ENCODE data around the gene ZNF805.
"Not testable (repeated sequence)": the region's sequence is repeated elsewhere in the genome, so short reads cannot be mapped to it uniquely, and the experiment has no call there.

Gene ZNF805

DNA sequence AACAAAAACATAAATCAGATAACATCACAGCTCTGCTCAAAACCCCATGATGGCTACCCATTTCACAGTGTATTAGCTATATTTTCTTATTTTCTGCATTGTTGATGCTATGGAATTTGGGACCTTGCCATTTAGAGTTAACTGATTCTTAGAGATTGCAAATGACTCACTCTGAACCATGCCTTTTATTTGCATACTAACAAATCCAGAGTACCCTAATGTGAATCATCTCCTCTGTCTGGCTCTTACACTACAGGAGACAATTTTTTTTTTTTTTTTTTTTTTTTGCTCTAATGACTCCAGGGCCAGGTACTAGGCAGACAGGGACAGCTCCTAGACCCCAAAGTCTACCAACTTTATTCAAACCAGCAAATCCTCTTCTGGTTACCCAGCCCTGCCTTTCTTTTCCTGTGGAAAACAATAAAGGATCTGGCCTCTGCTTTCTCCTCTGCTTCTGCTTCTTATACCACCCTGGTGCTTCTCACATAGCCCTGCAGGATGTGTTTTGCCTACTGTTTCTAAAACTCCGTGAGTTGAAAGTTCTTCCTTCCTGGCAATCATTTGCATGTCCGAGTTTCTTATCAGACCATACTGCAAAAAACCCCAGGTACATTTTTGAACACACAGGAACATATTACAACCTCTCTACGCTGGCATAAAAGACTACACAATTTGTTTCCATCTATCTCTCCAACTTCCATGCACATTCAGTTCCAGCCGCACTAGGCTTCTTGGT, 29.3 kb downstream of the ZNF805 start:
- no peak for DNase-seq (ENCODE audit: low read depth in 3 of 3)

DNA sequence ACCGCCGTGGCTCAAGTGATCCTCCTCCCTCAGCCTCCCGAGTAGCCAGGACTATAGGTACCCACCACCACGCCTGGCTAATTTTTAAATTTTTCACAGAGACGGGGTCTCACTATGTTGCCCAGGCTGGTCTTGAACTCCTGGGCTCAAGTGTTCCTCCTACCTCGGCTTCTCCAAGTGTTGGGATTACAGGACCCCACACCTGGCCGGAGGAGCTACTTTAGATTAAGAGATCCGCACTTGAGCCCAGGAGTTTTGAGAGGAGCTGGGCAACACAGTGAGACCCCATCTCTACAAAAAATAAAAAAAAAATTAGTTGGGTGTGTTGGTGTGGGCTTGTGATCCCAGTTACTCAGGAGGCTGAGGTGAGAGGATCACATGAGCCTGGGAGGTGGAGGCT, 30.8 kb downstream of the ZNF805 start:
- no peak for DNase-seq (ENCODE audit: low read depth in 3 of 3)

DNA sequence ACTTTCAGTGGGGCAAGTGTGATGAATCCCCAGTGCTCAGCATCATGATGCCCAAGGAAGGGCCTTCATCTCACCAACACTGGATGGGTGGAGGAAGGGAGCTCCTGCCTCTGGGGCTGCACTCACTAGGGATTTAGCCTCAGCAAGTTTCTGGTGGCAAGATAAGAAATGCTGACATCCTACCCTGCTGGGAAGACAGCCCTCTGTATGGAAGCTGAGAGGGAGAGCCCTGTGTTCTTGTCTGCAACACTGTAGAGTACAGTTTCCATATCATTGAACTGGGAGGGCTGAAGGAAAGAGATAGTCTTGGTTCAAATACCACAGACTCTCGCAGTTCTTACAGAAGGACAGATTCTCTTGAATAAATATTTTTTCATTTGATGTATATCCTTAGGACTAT, 32.6 kb downstream of the ZNF805 start:
- DNase-seq (ENCODE audit: low read depth in 3 of 3): no peak

DNA sequence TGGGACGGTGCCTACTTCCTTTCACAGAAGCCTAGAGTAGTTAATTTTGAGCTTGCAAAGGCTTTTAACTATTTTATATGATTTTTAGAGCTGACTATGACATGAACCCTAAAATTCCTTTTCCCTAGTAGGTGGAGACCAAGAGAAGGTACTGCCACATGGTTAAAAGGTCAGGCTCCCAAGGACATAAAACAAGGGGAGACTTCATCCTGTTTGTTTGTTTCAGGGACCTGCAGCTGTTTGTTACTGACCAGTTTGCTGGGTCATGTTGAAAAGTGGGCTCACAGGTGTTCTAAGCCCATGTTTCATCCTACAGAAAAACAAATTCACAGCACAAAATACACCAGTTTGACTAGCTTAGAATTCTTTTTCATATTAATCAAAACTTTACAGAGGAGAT, 36.0 kb downstream of the ZNF805 start:
- no peak for DNase-seq (ENCODE audit: low read depth in 3 of 3)

DNA sequence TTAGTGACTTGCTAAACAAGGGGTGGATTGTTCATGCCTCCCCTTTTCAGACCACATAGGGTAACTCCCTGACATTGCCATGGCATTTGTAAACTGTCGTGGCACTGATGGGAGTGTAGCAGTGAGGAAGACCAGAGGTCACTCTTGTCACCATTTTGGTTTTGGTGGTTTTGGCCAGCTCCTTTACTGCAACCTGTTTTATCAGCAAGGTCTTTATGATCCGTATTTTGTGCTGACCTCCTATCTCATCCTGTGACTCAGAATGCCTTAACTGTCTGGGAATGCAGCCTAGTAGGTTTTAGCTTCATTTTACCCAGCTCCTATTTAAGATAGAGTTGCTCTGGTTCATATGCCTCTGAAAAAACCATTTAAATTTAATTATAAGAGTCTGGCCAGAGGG, 38.0 kb downstream of the ZNF805 start:
- not testable (repeated sequence) for DNase-seq (ENCODE audit: low read depth in 3 of 3)

DNA sequence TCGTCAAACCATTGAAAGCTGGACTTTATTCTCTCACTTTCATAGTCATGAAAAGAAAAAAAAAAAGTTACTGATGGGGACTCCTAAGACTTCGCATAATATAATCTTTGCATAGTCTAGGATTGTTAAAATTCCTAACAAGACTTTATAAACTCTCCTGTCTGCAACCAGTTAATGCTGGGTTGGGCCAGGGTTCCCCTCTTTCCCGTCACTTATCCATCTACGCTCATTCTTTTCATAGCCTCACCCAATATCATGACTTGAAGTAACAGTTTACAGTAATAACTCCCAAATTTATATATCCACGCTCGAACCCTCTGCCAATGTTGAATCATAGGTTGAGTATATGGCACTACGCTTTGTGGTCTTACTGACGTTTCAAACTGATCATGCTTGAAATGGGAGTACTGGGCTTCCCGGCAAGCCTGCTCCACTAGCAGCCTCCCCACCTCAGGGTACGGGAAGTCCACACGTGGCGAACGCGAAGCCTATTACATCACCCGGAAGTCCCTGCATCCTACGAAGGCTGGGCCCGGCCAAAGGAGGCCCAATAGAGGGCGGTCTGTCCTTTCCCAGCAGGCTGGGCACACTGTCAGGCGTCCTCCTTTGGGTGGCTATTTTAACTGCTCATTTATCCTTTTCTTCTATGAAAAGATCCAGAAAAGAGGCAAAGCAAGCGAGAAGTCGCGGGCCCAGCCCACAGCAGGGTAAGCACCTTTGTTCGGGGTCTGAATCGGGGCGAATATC, 39.2 kb downstream of the ZNF805 start:
- peak; percentile 69 to 77 (median 71) for DNase-seq (ENCODE audit: low read depth in 3 of 3)

DNA sequence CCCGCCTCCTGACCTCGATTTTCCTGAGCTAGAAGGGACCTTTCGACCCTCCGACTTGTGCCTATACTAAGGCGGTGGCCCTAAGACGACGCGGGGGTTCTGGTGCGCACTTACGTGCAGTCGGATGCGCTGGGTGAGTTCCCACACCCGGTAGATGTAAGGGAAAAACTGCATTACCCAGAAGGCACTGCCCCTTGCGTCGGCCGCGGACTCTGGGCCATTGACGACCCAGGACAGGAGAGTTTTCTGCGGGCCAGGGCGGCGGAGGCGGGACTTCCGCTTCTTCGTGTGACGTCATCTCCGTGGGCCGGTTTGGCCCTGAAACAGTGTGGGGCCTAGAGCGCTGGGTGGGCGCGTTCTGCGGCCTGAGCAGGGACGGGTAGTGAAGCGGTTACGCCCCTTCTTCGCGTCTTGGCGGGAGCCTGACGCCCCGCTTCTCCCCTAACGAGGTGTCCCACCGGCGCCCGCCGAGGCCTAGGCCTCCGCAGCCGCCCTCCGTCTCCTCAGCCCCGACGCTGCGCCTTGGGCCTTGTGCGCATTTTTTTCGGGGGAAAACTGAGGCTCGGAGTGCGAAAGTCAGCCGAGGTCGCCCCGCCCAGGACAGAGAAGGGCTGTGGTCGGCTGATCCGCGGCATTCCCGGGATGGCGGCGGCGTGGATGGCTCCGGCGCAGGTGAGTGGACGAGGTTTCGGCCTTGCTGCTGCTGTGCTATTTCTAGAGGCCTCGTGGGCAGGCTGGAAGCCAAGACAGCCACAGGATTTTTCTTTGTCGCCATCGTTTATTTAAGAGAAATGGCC, 39.9 kb downstream of the ZNF805 start, which contains the start of gene ZNF460:
Gene ZNF460 (plus strand): TSS at position 321 of the 797 bp plus-strand sequence. CDS start 322 bp downstream, at position 643.
- DNase-seq (ENCODE audit: low read depth in 3 of 3): peak; percentile 91 to 94 (median 93)

DNA sequence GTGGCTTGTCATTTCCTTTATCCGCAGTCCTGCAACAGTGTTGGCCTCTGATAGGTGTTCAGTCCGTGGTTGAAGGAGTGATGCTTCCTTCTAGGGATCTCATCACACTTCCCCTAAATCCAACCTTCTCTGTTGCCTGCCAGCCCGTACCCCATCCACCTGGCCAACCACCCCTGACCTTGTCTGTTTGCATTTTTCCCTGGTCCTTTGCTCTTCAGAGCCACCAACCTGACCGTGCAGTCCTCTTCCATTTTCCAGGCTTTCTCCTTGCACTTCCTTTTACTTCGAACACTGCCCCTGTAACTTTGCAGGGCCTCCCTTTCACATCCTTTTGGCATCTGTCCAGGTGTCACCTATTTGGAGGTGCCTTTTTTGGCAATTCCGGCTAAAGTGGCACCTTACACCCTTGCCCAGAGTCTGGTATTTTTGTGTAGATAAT, 40.5 kb downstream of the ZNF805 start:
- DNase-seq (ENCODE audit: low read depth in 3 of 3): peak in 1 of 3 experiments; percentile 6

DNA sequence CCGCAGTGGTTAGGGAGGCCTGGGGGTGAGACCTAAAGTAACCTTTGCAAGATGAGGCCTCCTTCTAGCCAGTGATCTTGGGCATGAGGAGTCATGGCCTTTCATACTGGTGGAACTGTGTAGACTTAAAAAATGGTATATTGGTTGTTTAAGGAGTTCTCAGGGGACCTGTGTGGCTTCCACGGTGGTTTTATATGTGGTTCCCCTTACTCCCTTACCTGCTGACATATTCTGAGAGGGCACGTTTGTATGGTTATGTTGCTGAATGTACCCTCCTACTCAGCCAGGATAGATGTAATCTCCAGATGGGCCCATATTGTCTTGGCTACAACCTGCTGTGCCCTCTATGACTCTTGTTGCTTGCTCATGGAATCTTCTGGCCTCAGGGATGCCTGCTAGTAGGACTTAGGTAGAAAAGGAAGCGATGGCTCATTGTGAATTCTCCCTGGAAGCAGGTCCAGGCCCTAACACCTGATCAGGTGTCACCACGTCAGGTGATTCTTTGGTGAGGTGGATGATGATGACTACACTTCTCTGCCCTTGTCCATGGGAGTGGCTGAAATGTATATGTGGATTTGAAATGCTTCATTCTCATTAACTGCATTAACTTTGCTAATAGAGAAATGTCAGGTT, 41.7 kb downstream of the ZNF805 start:
- DNase-seq (ENCODE audit: low read depth in 3 of 3): no peak

DNA sequence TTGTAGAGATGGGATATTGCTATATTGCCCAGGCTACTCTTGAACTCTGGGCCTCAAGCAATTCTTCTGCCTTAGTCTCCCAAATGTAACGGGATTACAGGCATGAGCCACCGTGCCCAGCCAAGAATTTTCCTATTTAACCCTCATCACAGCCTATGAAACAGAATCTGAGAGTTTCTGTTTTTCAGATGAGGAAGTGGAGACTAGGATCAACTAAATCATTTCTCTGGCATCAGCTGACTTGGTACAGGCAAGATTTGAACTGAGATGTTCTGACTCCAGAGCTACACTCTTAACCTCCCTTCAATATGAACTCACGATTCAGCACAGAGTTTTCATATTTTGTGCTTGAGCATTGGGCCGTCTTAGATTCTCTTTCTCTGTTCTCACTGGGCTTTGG, 47.9 kb downstream of the ZNF805 start:
- no peak for DNase-seq (ENCODE audit: low read depth in 3 of 3)

DNA sequence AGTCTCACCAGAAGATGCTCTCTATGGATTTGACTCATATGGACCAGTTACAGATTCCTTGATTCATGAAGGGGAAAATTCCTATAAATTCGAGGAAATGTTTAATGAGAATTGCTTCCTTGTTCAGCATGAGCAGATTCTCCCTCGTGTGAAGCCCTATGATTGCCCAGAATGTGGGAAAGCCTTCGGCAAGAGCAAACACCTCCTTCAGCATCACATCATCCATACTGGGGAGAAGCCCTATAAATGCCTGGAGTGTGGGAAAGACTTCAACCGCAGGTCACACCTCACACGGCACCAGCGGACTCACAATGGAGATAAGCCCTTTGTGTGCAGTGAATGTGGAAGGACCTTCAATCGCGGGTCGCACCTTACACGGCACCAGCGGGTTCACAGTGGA, 50.5 kb downstream of the ZNF805 start:
- DNase-seq (ENCODE audit: low read depth in 3 of 3): no peak

DNA sequence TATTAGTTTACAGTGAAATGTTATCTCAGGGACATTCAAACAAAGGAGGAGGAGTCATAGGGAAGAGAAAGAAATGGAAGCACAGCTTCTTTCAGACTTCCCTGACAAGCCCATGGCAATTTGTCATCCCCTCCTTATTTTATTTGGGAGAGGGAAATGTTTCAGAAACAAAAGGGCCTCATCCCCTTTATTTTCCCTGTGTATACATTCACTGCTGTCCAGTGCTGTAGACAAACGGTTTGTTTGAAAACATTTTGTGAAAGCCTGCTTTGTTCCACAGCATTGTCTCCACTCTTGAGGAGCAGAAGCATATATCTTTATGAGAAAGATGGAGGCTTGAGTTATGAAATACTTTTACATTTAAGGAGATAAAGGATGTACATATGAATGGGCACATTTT, 52.1 kb downstream of the ZNF805 start:
- no peak for DNase-seq (ENCODE audit: low read depth in 3 of 3)

DNA sequence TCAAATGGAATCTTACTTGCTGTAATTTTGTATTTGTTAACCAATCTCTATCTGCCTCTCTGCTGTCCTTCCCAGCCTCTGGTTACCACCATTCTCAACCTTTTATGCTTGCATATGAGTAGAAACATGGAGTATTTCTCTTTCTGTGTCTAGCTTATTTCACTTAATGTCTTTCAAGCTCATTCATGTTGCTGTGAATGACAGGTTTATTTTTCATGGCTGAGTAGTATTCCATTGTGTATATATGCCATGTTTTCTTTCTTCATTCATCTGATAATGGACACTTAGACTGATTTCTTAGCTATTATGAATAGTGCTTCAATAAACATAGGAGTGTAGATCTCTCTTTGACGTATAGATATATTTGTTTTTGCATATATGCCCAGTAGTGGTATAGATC, 53.3 kb downstream of the ZNF805 start:
- no peak for DNase-seq (ENCODE audit: low read depth in 3 of 3)

DNA sequence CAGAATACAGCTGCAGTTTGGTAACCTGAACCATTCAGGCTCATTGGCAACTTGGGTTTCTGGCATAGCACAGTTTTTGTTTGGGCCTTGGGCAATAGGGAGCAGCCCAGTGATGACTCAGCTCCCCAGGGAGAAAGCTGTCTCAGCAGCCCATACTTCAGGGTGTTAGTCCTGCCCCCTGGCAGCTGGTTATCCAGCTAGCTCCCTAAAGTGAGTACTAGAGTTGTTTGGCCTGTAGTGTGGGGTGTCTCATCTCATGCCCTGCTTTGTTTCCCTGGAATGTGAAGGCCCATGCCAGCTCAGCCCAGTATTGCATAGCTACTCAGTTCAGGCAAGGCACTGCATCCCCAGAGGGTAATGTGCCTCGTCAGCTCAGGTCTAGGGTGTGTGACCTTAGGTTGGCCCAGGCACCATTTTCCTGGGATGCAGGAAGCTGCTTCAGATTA, 61.6 kb downstream of the ZNF805 start:
- no peak for DNase-seq (ENCODE audit: low read depth in 3 of 3)

DNA sequence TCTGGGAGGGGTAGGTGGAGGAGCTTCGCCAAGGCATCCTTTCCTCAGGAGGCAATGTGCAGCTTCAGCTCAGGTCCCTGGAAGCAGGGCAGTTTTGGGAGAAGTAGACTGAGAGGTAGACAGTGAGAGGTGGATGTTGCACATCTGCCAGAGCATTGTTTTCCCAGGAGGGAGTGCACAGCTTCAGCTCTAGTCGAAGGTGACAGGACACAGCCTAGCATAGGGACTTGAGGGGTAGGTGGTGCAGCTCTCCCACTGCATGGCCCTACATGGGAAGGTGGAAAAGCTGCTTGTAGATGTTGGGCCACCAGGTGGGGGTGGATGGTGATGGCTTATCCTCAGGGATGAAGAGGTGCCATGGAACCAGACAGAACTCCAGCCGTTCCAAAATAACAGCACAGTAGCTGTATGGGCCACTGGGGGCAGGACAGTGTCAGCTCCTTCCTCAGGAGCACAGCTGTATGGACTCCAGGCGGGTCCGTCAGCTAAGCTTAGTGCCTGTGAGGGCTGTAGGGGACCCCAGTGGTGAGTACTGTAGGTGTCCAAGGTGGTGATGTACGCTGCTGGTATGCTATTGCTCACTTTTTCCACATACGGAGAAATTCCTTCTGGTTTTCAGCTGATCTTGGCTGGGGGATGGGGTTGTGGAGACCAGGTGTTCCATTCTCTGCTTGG, 62.4 kb downstream of the ZNF805 start:
- no peak for DNase-seq (ENCODE audit: low read depth in 3 of 3)
